M059J (cell line): ENCODE data around the gene DAB2. TPM values are rescaled to one million over a fixed set of nuclear protein-coding genes. Genes with fewer than 3 reads are reported as not detected.

Experiments
- DNase-seq: peaks from one replicate; pipeline ENCODE4 v3.0.0-alpha.2; 2012; ENCODE audit warnings: low read depth
- total RNA-seq: library from RNA; depleted of rRNA; stranded (reverse); fragments of >200 nt; shearing (Covaris generic); gene quantifications from 2 replicates; pipeline ENCODE4 v1.2.3, GENCODE V29; 2014

Gene DAB2
- total RNA-seq, 1 experiment from 2014 or later, result 31.7 TPM

GRCh38 chr5:39381376-39381775 lies 43.4 kb downstream of the DAB2 start:
- no peak for DNase-seq

GRCh38 chr5:39379693-39380092 lies 45.1 kb downstream of the DAB2 start:
- no peak for DNase-seq

GRCh38 chr5:39377613-39378012 lies 47.2 kb downstream of the DAB2 start:
- DNase-seq, result no peak

DNA sequence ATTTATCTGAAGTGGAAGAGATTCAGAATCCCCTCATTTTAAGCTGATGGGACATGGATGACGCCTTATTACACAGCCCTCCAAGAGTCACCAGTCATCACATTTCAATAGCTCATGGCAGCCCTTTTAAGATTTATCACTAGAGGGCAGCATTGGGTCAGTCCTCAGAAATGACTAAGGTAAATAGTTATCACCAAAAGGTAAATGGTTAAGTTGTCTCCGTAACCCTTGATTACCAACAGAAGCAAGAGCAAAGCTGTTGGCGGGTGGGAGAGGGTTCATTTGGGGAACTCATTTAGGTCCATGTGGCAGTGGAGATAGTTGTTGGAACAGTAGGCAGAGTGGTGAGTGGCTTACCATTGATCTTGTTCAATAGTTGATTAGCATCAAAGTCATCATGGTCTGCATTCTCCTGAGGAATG lies 48.5 kb downstream of the DAB2 start:
- peak; percentile 67 for DNase-seq

GRCh38 chr5:39373791-39374190 lies 51.0 kb downstream of the DAB2 start:
- DNase-seq, result no peak

- DNase-seq, result no peak
Measured at GRCh38 chr5:39371367-39371635, 53.5 kb downstream of the DAB2 start.

GRCh38 chr5:39370555-39371366 lies 54.0 kb downstream of the DAB2 start:
- no peak for DNase-seq

- no peak for DNase-seq
Measured at GRCh38 chr5:39369123-39369815, 55.5 kb downstream of the DAB2 start.

DNA sequence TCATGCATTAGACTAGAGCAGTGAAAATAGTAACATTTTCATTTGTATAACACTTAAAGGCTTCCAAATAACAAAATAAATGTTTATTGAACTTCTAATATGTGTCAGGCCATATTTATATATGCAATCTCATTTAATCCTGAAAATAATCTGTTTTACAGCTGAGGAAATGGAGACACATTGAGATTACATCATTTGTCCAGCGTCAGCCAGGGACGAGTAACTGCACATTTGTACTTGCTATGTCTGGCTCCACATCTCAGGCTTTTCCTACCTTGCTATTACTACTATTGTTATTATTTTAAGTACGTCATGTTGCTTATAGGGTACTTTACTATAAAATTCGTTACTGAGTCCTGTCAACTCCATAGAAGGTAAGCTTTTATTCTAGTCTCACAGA lies 56.7 kb downstream of the DAB2 start:
- DNase-seq, result no peak

- DNase-seq, result no peak
Measured at GRCh38 chr5:39367711-39368110, 57.1 kb downstream of the DAB2 start.

- no peak for DNase-seq
Measured at GRCh38 chr5:39364367-39364766, 60.4 kb downstream of the DAB2 start, which contains the start of gene C9. Gene C9 (minus strand): TSS chr5:39364495. CDS start chr5:39364464, 31 bp downstream.

DNA sequence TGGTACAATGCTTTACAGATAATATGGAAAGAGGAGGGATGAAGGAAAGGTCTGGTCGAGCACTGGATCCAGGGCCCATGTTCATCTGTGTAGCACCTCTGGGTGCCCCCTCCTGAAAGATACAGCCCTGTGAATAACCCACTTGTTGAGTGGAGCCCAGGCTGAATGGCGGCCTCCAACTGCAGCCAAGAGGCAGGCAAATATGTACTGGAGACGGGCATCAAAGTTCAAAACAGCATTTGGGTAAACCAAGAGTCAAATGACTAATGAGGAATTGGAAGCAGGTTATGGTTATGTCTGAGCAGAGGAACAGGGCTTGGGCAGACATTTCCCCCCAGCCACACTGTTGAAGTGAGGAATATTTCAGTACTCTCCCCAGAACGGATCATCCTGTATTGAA lies 61.6 kb downstream of the DAB2 start:
- no peak for DNase-seq

- DNase-seq, result no peak
Measured at GRCh38 chr5:39362646-39363045, 62.1 kb downstream of the DAB2 start.

- no peak for DNase-seq
Measured at GRCh38 chr5:39361306-39361705, 63.5 kb downstream of the DAB2 start.

DNA sequence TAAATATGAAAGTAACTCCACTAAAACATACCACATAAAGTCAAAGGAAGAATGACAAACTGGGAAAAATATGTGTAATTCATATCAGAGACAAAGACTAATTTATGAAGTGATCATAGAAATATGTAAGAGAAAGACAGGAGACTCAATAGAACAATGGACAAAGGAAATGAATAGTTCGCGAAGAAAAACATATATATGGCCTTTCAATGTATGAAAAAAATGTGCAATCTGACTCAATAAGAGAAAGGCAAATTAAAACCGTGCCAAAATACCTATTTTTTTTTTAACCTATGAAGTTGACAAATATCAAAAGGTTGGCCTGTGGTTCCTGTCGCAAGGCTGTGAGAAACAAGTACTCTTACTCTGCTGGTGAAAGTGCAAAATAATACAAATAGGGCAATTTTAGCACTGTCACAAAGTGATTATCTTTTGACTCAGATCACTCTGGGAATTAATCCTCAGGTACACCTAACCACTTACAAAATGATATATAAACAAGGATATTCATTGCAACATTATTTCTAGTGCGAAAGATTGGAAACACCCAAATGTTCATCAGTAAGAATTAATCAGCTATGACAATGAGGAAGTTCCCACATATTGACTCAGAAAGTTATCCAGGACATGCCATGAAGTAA lies 64.2 kb downstream of the DAB2 start:
- DNase-seq, result no peak

DNA sequence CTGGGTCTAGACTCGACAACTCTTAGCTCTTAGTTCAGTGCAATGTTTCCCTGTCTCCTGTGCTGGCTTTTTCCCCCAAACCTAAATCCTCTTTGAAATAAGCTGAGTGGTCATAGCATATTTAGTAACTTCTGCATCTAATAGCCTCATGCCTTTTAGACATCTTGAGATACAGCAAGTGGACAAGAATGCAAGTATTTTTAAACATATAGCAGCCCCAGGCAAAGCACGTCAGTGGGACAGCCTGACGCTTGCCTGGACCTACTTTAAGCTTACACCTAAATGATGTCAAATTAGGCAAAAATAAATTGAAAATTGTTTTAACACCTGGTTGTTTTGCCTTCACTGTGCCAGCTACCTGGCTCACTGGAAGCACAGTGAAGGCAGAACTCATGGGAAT lies 68.5 kb downstream of the DAB2 start:
- DNase-seq, result no peak

- DNase-seq, result peak; percentile 45
Measured at GRCh38 chr5:39355324-39355723, 69.5 kb downstream of the DAB2 start.

GRCh38 chr5:39353717-39354399 lies 70.9 kb downstream of the DAB2 start:
- DNase-seq, result no peak

DNA sequence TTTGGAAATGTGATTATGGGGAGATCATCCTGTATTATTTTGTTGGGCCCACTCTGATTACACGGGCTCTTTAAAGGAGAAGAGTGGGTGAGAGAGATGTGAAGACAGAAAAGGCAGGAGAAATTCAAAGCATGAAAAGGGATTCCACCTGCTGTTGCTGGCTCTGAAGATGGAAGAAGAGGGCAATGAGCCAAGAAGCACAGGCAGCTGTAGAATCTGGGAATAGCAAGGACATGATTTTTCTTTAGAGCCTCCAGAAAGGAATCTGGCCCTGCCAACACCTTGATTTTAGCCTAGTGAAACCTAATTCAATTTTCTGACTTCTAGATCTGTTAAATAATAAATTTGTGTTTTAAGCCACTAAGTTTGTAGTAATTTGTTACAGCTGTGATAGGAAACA lies 71.8 kb downstream of the DAB2 start:
- no peak for DNase-seq

DNA sequence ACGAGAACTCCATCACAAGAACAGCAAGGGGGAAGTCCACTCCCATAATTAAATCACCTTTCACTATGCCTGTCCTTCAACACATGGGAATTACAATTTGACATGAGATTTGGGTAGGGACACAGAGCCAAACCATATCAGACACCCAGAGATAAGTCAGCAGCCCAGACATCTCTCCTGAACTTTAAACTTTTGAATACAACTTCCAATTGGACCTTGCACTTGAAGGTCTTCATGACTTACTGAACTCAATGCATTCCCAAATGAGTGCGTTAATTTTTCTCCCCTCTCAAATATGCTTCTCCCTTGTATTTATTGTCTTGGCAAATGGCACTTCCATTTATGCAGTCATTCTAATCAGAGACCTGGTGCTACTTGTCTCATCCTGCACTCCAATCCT lies 72.6 kb downstream of the DAB2 start:
- DNase-seq, result no peak

DNA sequence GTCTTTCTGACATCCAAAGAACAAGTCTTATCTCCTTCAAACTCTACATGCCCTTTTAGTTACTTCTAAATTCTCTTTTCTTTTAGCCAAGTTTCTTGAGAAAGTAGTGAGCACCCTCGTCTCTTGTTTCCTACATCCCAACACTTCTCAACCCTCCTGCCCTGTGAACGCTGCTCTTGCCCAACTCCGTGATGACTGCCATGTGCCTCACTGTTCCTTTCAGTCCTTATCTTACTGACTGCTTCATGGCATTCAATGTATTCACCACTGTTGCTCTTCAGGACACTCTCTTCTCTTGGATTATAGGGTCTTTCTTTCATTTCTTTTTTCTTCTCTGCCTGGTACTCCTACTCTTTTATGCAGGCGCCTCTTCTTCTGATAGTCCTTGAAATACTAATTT lies 75.3 kb downstream of the DAB2 start:
- no peak for DNase-seq

- no peak for DNase-seq
Measured at GRCh38 chr5:39342460-39342859, 82.3 kb downstream of the DAB2 start.
